Choroid plexus epithelial cell (primary cell): ENCODE measurements around the gene CA12.
A peak's percentile ranks its signal among the peaks of the same experiment; 100 is the strongest.

Source experiments
- DNase-seq: peaks from one replicate; pipeline ENCODE4 v3.0.0-alpha.2; 2010; ENCODE audit warnings: low read depth
- H3K4me3 ChIP-seq: 2 replicates; pipeline ENCODE4 v1.5.1; 2011; ENCODE audit warnings: low read depth, mild to moderate bottlenecking, control low read depth, low read length, moderate library complexity
- TF ChIP-seq, protein P1 (sequence below): conservative IDR thresholded peaks from 2 replicates; pipeline ENCODE4 v1.5.1; 2011; ENCODE audit warnings: low read depth, mild to moderate bottlenecking, control low read depth, inconsistent platforms, low read length, moderate library complexity

The CA12 gene

DNA sequence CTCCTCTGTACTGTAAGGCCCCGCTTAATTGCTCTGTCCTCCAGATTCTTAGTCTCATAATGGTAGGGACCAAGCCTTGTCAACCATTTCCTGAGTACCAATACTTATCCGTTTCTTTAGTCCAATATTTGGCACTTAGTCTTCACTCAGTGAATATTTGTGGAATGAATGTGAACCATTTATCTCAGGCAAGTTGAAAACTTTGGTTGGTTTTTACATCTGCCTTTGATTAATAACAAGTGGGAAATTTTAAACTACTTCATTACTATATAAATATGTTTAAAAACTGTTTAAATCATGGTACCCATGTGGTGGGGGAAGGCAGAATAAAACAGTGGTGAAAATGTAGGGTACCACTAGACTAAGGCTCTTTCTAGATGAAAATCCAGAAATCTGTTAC, 15.2 kb downstream of the CA12 start:
- H3K4me3 ChIP-seq, result no peak overlapping the region
- TF ChIP-seq, protein P1, sequence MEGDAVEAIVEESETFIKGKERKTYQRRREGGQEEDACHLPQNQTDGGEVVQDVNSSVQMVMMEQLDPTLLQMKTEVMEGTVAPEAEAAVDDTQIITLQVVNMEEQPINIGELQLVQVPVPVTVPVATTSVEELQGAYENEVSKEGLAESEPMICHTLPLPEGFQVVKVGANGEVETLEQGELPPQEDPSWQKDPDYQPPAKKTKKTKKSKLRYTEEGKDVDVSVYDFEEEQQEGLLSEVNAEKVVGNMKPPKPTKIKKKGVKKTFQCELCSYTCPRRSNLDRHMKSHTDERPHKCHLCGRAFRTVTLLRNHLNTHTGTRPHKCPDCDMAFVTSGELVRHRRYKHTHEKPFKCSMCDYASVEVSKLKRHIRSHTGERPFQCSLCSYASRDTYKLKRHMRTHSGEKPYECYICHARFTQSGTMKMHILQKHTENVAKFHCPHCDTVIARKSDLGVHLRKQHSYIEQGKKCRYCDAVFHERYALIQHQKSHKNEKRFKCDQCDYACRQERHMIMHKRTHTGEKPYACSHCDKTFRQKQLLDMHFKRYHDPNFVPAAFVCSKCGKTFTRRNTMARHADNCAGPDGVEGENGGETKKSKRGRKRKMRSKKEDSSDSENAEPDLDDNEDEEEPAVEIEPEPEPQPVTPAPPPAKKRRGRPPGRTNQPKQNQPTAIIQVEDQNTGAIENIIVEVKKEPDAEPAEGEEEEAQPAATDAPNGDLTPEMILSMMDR, result no peak
- DNase-seq, result no peak

DNA sequence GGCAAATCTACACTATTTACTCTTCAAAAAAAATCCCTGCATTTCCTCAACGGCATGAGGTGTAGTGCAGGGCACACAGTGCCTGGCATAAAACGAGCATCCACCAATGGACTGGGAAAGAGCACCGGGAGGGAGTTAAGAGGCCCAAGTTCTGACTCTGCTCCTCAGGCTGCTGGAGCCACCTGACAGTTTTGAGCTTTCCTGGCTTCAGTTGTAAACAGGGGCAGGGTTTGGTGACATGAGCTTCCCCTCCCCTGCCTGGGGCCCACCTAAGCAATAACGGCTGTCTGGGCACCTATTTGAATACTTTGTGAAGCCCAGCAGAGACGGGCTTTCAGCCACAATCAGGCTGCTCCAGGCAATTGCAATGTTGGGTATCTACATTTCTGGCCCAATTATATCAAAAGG, 16.4 kb downstream of the CA12 start:
- no peak overlapping the region for H3K4me3 ChIP-seq
- DNase-seq, result no peak
- TF ChIP-seq, protein P1, result no peak

DNA sequence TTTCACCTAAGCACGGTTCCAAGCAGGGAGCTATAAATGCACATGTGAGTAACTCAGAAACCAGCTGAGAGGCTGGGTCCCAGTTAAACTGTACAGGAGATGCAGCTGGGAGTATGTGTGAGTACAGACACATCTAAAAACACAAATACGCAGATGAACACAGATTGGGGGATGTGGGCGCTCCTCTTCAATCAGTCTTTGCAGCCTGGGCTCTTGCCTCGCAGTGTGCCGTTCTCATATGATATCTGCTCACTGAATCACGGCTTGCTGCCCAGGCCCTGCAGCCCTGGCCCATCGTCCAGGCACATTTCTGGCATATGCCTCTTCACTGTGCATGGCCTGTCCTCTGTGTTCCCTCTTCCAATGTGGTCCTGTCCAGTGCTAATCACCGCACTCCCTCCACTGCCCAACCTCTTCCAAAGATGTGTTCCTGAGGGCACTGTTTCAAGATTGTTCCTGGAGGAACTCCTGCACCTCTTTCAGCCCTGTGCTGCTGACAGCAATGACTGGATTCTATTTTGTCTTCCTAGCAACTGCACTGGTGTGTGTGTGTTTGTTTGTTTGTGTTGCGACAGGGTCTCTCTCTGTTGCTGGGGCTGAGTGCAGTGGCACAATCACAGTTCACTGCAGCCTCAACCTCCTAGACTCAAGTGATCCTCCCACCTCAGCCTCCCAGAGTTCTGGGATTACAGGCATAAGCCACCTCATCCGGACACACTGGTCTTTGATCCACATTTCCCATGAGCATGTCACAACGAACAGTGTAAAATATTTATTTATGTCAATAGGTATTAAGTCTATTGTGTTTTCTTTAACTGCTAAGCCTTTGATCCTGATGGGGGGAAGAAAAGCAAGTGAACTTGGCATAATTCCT, 17.0 kb downstream of the CA12 start:
- no peak overlapping the region for H3K4me3 ChIP-seq
- DNase-seq, result no peak
- TF ChIP-seq, protein P1, result no peak

- H3K4me3 ChIP-seq, result no peak overlapping the region
- TF ChIP-seq, protein P1, result no peak
- no peak for DNase-seq
Measured at GRCh38 chr15:63363292-63363691, 18.4 kb downstream of the CA12 start.

DNA sequence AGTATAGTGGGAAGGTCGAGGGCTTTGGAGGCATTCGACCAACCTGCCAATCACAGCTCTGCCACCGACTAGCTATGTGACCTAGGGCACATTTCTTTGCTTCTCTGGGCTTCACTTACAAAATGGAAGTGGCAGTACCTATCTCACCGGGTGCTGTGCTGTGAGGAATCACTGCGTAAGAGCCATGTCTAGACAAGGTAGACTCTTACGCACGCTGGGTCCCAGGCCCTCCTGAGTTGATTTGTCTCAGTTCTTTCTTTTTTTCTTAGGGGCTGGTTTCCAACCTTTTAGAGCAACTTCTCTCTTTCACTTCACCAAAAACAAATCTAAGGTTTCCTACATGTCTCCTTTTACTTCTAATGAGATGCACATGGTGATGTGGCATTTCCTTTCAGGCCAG, 18.8 kb downstream of the CA12 start:
- H3K4me3 ChIP-seq, result no peak overlapping the region
- TF ChIP-seq, protein P1, result no peak
- no peak for DNase-seq

DNA sequence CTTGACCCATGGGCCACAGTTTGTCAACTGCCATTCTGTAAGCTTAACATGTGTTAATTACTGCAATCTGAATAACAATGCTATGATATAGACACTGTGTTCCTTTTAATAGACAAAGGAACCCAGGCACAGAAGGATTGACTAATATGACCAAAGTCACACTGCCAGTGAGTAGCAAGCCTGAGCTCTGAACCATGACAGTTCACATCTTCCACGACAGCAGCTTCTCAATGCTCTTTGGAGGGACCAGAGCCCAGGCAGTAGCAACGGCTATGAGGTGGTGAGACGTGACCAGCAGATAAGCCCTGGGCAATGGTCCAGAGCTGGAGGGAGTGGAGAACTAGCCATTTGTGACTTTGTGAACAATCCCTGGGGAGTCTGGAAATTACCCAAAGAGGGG, 19.4 kb downstream of the CA12 start:
- DNase-seq, result peak; percentile 46
- TF ChIP-seq, protein P1, result no peak
- no peak overlapping the region for H3K4me3 ChIP-seq

DNA sequence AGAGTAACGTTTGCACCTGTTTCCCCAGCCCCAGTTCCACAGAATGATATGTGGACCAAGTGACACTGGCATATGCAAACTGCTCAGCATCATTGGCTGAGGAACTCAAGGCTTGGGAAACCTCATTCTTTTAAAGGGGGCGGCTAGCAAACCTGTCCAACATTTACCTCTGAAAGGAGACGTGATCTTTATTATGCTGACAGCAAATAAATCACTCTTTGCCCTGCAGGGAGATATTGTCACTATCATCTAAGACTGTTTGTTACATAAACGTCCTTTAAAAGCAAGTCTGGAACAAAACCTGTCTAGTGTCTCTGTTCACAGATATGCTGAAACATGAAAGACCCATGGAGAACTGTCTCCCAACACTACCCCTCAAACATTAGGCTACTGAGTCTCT, 21.5 kb downstream of the CA12 start:
- no peak overlapping the region for H3K4me3 ChIP-seq
- TF ChIP-seq, protein P1, result no peak
- DNase-seq, result no peak
